ENCODE measurements around the gene ZNF804A.

The ZNF804A gene

DNA sequence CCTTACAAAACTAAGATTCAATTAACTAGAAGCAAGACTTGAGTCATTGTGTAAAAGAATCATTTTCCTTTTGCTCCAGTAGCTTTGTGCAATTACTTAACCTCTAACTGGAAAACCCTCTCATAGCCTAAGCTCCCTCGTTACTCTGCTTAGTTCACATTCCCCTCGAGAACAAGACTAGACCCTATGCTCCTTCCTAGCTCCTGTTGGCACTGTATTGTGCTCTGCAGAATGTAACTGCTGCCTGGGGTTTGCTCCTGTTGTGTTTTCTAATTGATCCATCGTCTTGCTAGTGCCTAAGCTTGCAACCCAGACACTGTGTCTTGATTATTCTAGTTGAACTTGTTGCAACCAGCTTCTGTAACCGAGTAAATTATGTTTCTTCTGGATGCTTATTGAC, 347.0 kb downstream of the ZNF804A start:
- no peak for DNase-seq (ENCODE audit: low spot score)

DNA sequence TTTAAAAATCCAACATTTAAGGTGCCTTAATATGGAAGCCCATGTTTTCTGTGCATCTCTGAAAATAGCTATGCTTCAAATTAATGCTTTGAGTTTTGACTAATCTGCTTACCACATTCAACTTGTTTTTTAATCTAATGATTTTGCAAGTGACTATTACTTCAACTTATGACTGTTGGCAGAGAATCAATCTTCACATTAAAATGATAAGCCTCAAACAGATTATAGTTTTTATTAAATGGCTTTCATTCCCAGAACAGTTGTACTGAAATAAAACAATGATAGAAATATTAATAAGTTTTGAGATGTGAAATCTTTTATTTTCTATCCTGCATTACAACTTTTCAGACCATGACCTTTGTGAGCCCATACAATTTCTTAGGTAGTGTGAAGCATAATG, 347.5 kb downstream of the ZNF804A start:
- DNase-seq (ENCODE audit: low spot score): no peak

DNA sequence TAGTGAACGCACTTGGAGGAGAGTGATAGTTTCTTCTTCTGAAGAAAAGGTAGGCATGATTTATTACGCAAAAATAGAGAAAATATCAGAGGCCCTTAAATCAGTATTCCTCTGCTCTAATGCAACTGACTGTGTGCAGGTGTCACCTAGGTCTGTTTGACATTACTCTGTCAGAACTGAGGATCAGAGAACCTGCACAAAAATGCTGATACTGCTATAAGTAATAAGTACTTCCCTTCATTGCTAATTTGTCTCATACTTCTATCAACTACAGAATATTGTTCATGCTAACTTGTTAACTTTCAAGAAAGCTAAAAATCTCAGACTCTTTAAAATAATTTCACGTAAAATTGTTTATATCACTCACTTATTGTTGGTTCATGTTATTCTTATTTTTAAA, 358.5 kb downstream of the ZNF804A start:
- DNase-seq (ENCODE audit: low spot score): no peak

DNA sequence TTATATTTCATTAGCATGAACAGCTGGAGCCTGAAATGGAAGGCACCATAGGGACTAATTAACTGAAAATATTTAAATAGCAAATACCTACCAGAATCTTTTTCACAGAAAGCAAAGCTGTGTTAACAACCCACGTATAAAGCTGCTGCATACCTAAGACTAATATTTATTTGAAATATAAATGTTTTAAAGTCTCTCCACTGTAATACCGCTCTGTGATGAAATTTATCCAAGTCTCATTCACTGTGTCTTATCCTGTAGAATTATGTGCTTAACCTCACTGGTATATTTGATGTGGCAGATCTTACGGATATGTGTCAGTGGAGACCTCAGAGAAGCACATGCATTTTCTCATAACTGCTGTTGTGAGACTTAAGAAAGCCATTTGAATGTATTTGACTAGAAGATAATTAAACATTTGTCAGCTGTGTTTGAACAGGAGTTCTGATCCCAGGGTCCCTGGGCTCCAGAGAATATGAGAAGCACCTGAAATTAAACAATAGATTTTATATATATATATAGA, 373.3 kb downstream of the ZNF804A start:
- no peak for DNase-seq (ENCODE audit: low spot score)

All from AG08395 (cell line).